GOT3 (cell line): Measurements from ENCODE around the gene DNAH6.
"Not testable (repeated sequence)": the region's sequence is repeated elsewhere in the genome, so short reads cannot be mapped to it uniquely, and the experiment has no call there.

Experiments
- DNase-seq: peaks from one replicate; lab custom pipeline; 2025; ENCODE audit warnings: mixed read lengths; lab: John Stamatoyannopoulos, UW

Gene DNAH6

DNA sequence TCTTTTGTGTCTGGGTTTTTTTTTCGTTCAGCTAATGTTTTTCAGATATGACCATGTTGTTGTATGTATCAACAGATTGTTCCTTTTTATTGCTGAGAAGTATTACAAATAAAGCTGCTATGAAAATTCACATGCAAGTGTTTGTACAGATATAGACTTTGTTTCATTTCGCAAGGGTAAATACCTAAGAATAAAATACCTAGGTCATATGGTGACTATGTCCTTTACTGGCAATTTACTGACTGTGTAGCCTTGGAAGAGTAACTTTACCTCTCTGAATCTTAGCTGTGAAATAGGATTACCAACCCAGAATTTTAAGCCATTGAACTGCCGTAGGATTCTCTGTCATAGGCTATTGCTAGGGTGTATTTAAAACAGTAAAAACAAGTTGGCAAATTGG, 19.0 kb upstream of the DNAH6 start:
- DNase-seq: no peak

DNA sequence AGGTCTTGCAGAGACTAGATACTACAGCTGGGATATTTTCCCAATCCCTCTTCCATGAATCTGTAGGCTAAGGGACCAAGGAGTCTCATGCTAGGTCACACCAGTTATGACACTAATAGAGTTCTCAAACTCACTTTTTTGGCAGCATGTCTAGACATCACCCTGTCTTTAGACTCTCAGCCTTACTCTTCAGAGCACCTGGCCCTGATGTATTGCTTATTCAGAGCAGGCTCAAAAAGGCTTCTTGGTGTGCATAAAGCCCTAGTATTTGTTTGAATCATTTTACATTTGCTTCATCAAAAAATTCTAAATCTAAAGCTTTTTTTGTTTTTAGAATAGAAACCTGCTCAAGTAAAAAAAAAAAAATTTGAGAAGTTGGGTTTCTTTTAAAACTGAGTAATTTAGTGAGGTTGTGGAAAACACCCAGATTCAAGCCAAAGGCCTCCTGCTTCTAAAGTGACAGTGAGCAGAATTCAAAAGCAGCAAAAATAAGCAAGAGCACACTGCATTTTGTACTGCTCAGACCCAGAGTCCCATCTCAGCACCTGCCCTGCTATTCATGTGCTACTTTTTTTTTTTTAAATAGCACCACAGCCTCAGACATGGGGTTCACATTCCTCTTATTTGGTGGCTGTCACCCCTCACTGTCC, 18.0 kb upstream of the DNAH6 start:
- no peak for DNase-seq

DNA sequence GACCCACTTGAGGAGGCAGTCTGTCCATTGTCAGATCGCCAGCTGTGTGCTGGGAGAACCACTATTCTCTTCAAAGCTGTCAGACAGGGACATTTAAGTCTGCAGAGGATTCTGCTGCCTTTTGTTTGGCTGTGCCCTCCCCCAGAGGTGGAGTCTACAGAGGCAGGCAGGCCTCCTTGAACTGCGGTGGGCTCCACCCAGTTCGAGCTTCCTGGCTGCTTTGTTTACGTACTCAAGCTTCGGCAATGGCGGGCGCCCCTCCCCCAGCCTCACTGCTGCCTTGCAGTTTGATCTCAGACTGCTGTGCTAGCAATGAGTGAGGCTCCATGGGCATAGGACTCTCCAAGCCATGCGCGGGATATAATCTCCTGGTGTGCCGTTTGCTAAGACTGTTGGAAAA, 5.3 kb upstream of the DNAH6 start:
- DNase-seq: not testable (repeated sequence)

DNA sequence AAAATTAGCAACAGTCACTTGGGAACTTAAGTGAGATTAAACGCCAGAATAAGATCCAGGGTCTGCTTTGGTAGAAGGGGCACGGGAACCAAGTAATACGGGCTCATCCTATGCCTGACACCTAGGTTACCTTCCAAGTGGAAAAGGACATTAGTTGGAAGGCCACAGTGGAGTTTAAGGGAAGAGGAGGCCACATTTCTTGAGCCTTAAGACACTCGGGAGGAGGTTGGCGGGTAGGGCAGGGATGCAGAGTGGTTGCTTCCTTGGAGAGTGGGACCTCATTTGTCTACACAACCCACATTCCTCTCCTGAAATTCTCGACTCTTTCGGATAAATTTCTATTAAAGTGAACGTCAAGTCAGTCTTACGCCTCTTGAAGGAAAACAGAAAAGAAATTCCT, 510 bp upstream of the DNAH6 start:
- DNase-seq: no peak

DNA sequence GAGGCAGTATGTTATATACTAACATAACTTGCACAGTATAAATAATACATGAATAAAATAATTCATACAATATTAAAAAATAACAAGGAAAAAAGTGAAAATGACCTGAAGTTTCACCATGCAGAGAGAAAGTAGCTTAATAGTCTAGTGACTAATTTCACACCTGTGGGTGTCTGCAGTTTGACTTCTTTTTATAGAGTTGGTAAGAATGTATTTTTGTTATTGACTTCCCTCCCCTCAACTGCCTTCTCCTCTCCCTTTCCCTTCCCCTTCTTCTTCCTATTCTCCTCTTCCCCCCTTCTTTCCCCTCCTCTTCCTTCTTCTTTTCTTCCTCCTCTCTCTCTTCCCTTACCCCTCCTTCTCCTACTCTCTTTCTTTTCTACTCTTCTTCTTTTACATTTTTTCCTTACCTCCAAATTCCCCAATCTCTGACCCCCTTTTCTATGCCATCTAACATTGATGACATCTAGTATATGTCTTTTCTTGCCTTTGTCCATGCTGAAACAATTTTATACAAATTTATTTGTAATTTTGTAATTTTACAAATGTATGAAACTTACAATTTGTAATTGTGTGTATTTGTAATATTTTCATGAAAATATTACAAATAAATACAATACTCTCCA, 3.1 kb downstream of the DNAH6 start:
- DNase-seq: no peak

DNA sequence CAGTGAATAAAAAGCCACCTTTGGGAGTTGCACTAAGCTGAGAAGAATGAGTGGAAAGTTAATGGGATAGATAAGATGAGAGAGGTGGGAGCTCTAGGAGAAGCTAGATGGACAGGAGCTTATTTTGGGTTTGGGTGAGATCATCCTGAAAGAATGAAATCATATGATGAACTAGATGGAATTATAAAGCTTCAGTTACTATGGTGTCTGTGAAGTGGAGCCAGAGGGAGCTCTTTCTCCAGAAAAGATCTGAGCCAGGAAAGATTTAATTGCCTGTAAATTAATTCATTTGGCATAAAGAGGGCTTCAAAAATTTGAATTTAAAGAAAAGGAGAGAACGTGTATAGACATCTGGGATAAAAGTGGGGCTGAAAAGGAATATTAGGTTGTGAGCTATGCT, 10.3 kb downstream of the DNAH6 start:
- DNase-seq: no peak

DNA sequence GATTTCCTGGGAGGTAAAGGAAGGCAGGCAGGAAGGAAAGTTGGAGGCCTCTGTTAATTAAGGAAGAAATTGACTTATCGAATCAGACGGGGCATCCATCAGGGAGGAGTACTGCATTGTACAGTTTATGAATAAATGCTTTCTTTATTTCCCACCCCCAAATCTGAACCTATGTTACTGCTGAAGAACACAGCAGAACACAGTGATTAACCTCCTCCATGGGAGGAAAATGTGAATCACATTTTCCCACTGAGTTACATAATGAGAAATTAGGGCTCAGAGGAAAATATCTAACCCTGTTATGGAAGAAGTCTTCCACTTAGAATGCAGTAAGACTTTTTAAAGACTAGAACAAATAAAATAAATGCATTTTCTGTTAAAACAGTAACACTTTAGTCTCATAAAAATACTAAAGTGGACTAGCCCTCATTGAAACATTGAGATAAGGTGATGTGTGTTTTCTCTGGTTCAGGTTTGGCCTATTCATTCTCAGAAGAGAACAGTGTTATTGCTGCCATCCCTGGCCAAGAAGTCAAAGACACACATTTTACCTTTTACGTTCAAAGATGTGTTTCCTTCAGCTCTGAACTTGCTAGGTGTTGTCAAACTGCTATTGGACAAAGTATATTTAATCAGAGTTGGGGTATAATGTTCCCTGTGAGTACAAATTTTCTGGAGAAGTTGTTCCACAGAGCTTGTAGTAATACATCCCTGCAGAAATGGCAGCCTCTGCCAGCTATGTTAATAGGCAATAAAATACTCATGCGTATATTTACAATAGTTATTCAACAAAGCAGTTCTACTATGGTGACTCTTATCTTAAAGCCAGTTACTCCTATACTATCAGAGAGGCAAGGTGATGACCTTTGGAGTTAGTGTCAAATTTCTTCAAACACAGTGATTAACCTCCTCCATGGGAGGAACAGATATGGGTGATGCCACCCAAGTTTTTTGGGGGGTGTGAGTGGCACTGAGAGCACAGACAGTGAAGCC, 11.1 kb downstream of the DNAH6 start:
- DNase-seq: no peak

DNA sequence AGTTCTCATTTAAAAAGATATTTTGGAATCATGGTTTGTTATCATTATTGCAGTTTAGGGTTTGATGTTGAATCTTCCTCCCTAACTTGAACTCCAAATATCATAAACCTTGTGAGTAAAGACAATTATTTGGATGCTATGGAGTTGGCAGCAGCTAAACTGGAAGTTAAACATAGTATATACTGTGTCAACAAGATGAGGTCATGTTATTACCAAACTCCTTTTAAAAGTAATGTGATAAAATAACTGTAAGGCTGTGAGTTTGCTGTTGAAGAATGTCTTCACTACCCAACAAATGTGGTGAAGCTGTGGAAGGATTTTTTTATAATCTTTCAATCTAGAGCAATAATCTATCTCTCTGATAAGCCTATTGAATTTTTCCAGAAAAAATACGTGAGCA, 16.0 kb downstream of the DNAH6 start:
- no peak for DNase-seq

DNA sequence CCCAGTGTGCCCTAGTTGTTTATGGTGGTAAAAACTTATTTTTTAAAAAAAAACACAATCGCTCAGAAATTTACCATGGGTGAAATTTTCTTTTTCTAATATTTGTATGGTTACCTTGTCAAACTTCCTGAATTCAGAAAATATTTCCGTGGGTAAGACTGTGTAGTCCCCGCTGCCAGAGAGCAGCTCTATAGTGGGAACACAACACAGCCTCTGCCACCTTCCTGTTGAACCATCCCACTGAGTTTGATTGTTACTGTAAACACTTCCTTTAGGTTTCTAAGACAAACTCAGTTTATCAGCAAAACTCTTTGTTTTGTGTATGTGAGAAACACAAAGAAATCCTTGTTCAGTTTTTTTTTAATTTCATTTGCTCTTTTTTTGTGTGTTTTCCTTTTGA, 17.9 kb downstream of the DNAH6 start:
- no peak for DNase-seq

DNA sequence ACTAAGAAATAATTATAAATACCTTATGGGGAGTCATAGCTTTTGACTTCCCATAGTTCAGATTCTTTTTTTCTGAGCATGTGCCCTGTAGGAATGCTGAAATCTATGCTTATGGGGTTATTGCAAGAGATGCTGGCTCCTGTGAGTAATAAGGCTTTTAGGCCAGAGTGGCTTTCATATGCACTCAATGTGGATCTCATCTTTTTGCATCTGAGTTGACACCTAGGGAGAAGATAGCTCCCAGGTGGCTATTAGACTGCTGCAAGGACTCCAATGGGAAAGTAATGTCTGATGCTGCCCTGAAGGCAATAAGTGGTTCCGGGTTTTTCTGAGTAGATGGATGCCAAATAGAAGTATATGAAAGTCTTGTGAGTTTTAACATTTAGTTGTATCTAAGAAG, 21.0 kb downstream of the DNAH6 start:
- no peak for DNase-seq

DNA sequence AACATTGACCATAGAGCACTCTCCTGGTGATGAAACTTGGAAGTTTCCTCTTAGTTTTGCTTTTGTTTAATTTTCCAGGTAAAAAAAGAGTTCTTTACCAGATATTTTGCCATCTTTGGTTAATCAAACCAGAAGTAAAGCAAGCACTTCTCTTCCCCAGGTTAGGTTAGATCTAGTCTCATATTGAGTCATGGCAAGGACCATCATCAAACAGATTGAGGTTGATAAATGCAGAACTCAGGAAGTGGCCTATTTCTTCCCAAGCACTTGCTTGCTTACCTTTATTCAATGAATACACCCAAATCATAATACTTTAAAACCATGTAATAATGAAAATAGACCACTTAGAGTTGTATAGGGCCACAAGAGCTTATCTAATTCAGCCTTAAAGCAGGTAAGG, 23.4 kb downstream of the DNAH6 start:
- no peak for DNase-seq

DNA sequence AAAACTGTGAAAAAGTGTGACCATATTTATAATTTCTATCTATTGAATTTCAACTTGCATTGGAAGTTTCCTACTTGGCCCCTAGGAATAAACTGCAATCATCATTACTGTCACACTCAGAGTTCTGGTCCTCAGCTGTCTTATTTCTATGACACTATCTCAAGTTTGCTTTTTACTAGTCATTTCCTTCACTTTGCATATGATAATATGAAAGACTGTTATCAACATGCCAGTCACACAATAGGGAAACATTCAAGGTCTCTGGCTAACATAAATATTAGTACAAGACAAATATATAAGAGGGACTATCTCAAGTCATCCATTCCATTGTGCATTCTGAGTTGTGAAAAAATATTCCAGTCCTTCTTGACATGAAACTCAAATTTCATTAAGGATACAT, 28.7 kb downstream of the DNAH6 start:
- DNase-seq: no peak

DNA sequence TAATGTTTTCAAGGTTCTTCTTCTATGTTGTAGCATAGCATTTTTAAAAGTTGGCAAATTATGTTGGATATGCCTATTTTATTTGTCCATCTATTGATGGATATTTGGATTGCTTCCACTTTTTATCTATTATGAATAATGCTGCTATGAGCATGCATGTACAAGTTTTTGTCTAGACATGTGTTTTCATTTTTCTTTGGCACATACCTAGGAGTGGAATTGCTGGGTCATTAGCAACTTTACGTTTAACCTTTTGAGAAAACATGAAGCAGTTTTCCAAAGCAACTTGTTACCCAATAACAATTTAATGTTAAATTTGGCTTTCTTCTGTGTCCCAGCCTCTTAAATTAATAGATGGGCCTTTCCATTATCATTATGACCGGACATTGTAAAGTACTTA, 30.3 kb downstream of the DNAH6 start:
- DNase-seq: no peak

DNA sequence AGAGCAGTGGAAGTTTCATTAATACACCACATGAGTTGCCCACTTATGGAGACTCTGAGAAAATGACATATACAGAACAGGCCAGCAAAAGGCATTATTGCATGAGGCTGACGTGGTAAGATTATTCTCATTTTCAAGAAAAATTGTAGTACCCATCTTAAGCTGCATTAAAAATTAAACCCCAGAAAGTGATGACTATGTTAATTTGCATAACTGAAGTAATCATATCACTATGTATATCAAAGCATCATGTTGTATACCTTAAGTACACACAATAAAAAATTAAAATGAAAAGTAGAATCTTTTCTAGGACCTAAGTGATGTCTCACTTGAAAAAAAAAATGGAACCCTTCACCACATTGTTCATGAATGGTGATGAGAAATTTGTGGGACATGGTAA, 32.0 kb downstream of the DNAH6 start:
- no peak for DNase-seq

DNA sequence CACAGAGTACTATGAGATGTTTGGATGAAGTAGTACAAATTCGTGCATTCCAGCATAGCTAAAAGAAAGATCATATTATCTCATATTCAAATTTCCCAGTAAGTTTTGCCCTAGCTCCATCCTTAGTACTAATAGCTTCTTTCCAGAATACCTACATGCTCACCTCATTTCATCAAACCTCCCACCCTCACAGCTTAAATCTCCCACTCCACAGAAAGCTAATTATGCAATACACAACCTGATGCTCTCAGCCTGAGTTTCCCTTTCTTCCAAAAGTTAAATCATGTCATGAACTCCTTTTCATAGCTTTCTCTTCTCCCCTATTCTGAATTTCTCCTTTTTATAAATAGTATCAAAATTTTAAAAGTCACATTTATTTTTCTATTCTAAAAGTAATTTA, 34.6 kb downstream of the DNAH6 start:
- DNase-seq: no peak

DNA sequence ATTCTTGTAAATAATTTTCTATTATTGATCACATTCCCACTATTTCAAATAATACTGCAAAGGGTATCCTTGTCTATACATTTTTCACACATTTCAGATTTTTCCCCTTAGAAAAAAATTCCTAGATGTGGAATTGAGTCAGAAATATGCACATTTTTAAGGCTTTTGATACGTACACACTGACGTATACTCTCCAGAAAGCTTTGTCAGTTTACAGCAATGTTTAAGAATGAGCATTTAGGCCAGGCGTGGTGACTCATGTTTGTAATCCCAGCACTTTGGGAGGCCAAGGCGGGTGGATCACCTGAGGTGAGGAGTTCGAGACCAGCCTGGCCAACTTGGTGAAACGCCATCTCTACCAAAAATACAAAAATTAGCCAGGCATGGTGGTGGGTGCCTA, 35.2 kb downstream of the DNAH6 start:
- not testable (repeated sequence) for DNase-seq

DNA sequence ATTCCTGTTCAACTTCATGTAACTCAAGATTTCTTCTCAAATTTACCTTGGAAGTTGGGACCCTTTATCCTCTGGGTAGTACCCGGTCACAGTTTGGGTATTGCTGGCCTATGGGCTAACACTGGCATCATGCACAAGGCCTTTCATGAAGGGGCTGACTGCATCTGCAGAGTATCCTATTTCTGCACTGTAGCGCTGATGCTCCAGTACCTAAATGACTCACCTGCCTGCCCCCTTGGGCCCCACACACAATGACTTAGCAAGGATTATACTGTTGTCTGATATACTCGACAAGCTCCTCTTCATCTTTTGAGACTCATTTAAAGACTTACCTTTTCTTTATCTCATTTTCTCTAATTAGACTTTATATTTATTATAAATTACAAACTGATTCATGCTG, 39.9 kb downstream of the DNAH6 start:
- no peak for DNase-seq

DNA sequence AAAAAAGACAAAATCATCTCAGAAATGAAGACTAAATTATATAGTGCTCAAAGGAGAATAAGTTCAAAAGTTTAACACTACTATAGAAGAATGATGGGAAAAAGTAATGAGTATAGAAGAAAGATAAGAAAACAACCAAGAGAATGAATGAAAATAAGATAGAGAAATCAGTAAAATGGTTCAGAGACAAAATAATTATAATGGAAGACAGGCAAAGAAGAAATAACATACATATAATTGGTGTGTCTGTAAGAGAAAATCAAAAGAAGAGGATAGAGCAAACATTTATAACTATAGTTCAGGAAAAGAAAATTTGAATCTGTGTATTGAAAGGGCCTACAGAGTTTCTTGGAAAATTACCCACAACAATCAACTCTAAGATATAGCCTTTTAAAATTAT, 43.5 kb downstream of the DNAH6 start:
- DNase-seq: no peak

DNA sequence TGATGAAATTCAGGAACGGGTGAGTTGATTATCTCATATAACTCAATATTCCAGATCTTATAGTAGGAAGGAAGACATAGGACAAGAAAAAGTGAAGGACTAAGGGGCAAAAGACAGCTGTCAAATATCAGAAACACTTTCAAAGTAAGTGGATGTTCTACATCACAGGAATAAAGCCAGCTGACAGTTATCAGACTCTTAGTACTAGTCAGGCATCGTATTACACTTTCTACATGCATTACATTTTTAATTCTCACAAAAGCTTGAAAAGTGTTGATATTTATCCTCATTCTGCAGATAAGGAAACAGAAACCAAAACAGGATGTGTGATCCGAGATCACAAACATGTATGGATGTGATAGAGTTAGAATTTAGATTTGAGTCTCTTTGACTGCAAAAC, 63.4 kb downstream of the DNAH6 start:
- no peak for DNase-seq

DNA sequence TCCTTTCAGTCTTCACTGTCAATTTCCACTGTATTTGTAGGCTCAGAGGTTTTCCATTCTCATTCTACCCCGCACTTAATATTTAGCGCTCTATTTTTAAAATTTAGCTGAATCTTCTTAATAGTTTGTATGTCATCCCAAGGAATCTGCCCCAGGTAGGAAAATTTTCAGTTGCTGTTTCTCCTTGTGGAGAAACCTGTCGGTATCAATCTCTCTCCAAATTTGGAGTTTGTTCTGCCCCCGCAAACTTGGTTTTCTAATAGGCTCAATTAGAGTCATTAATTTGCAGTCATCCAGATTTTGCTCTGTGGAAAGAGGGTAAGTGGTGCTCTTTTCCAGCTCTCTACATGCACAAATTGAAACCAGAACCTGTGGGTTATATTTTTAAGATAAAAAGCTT, 87.6 kb downstream of the DNAH6 start:
- no peak for DNase-seq

DNA sequence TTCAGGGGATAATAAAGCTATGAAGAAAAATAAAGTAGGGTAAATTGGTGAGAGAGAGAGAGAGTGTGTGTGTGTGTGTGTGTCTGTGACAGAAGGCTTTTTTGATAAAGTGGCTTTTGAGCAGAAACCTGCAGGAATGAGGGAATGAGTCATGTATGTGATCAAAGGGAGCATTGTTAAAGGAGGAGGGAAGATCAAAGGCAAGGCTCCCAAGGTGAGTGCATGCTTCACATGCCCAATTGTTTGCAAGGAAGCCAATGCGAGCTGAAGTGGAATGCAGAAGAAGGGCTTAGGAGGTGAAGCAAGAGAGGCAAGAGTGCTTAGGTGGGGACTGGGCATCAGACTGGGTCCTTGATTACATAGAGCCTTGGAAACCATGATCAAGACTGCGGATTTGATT, 96.8 kb downstream of the DNAH6 start:
- DNase-seq: no peak

DNA sequence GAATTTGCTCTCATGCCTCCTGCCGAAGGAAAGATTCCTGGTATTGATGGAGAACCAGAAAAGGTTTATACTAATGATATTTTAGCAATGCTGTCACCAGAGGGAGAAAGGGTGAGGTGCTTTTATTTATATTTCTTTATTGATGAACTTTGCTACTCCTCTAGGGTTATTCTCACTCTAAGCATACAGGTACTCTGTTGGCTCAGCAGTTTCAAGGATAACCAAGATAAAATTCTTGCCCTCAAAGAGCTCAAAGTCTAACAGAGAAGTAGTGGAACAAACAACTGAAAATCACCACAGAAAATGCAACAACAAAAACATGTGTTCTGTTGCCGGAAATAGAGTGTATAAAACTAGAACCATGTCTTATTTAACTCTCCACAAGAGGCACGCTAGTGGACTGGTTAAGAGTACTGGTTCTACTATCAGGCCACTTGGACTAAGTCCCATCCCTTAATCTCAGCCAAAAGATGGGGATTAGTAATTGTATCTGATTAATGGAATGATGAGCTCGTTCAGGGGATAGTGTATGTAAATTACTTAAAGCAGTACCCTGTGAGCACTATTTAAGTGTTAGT, 103.6 kb downstream of the DNAH6 start:
- DNase-seq: no peak

DNA sequence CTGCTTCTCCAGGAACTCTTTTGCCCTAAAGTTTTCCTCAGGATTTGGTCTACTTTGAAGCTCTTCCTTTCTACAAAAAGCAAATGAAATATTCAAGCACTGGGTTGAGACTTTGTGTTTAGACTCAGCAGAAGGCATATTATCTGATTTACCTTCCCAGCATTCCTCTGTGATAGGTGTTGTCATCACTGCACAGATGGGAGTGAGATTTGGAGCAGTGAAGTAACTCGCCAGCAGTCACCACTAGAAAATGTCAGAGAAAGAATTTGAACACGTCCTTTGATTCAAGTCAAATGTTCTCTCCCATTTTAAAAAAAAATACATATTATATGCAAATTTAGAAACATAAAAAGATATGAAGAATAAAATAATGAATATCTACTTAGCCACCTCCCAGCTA, 112.2 kb downstream of the DNAH6 start:
- no peak for DNase-seq
